ENCODE results near the gene ZBTB2.

GRCh38 chr6:151391471-151392413 lies at the start of gene ZBTB2:
- TF ChIP-seq POLR2A (IDR thresholded peaks at IDR 0.05), result no peak
- TF ChIP-seq CTCF (IDR thresholded peaks at IDR 0.05 in 8 of 11, conservative IDR thresholded peaks at IDR 0.05 in 3 of 11), result no peak

Measured in spleen (tissue), 7 donors.